Kidney capillary endothelial cell (primary cell): Measurements from ENCODE around the gene MESD.

Experiments used
- DNase-seq: peaks from one replicate; pipeline ENCODE4 v3.0.0-alpha.2; 2018; ENCODE audit warnings: low spot score

MESD gene

DNA sequence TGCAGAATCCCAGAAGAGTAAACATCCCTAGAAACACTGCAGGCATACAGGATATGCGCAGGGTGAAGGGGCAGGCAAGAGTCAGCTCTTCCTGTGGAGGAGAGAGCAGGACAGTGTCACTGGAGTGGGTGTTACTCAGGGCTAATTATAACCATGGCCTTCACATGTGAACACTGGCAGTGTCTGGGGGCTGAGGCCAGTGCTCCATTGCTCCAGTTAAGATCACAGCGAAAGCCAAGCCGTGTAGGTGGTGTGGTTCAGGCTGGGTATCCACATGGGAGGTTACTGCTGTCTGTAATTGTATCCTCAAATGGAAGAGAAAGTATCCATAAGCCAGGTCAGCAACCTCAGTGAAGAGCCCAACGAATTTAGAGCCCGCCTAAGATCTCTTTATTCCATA, 84.6 kb downstream of the MESD start:
- DNase-seq: peak; percentile 62

- DNase-seq: no peak
Measured at GRCh38 chr15:80902298-80902801, 87.3 kb downstream of the MESD start.

DNA sequence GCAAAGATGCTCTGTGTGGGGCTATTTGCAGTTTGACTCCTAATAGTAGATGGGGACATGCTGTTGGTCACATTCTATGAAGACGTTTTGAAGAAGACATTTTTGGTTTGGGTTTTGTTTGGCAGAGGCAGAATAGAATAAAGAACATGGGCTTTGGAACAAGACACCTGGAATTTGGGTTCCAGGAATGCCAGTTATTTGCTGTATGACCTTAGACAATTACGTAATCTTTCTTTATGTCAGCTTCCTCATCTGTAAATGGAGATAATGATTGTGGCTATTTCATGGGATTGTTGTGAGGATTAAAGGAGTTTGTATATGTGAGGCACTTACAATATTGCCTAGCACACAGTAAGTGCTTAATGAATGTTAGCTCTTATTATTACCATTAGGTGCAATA, 91.6 kb downstream of the MESD start:
- no peak for DNase-seq
